ENCODE measurements around the gene KRT23. TPM values are rescaled to one million over a fixed set of nuclear protein-coding genes. Genes with fewer than 3 reads are reported as not detected.

KRT23 gene
- total RNA-seq, 1 donor from 2014 or later = not detected

GRCh38 chr17:40895106-40895730 lies 42.2 kb downstream of the KRT23 start:
- no peak overlapping the region for H3K27ac Mint-ChIP-seq (ENCODE audit: unreplicated experiment)
- DNase-seq = no peak
- no peaks in the 10 kb centered on the region for H3K4me1 Mint-ChIP-seq (ENCODE audit: low read depth, unreplicated experiment)
- no peaks in the 10 kb centered on the region for H3K36me3 Mint-ChIP-seq (ENCODE audit: unreplicated experiment)
- TF ChIP-seq CTCF (IDR thresholded peaks at IDR 0.05; ENCODE audit: partially characterized antibody, unreplicated experiment) = no peak
- no peaks in the 10 kb centered on the region for H3K9me3 Mint-ChIP-seq (ENCODE audit: unreplicated experiment)
- H3K27me3 Mint-ChIP-seq (ENCODE audit: unreplicated experiment) = no peaks in the 10 kb centered on the region
- H3K4me3 Mint-ChIP-seq (ENCODE audit: unreplicated experiment) = no peak overlapping the region

GRCh38 chr17:40888196-40888720 lies 49.2 kb downstream of the KRT23 start:
- peaks cover 2% of the 10 kb centered on the region for H3K27me3 Mint-ChIP-seq (ENCODE audit: unreplicated experiment)
- TF ChIP-seq CTCF (IDR thresholded peaks at IDR 0.05; ENCODE audit: partially characterized antibody, unreplicated experiment) = no peak
- H3K9me3 Mint-ChIP-seq (ENCODE audit: unreplicated experiment) = no peaks in the 10 kb centered on the region
- H3K36me3 Mint-ChIP-seq (ENCODE audit: unreplicated experiment) = no peaks in the 10 kb centered on the region
- no peaks in the 10 kb centered on the region for H3K4me1 Mint-ChIP-seq (ENCODE audit: low read depth, unreplicated experiment)
- H3K4me3 Mint-ChIP-seq (ENCODE audit: unreplicated experiment) = no peak overlapping the region
- no peak overlapping the region for H3K27ac Mint-ChIP-seq (ENCODE audit: unreplicated experiment)
- no peak for DNase-seq

GRCh38 chr17:40886090-40886489 lies 51.4 kb downstream of the KRT23 start:
- Mint-ChIP-seq H3K36me3 (ENCODE audit: unreplicated experiment) (no peaks in the 10 kb centered on the region), H3K4me1 (ENCODE audit: low read depth, unreplicated experiment) (no peaks in the 10 kb centered on the region), H3K9me3 (ENCODE audit: unreplicated experiment) (no peaks in the 10 kb centered on the region), H3K27me3 (ENCODE audit: unreplicated experiment) (peaks cover 2% of the 10 kb centered on the region), H3K27ac (ENCODE audit: unreplicated experiment) (no peak overlapping the region), H3K4me3 (ENCODE audit: unreplicated experiment) (no peak overlapping the region)
- DNase-seq = no peak
- TF ChIP-seq CTCF (IDR thresholded peaks at IDR 0.05; ENCODE audit: partially characterized antibody, unreplicated experiment) = no peak

- no peak within 1 kb of the TSS for H3K4me3 Mint-ChIP-seq (ENCODE audit: unreplicated experiment)
- H3K27me3 Mint-ChIP-seq (ENCODE audit: unreplicated experiment) = peaks cover 2% of the 10 kb centered on the region
- no peaks in the 10 kb centered on the region for H3K4me1 Mint-ChIP-seq (ENCODE audit: low read depth, unreplicated experiment)
- TF ChIP-seq CTCF (IDR thresholded peaks at IDR 0.05; ENCODE audit: partially characterized antibody, unreplicated experiment) = peak; percentile 48
- no peaks in the 10 kb centered on the region for H3K9me3 Mint-ChIP-seq (ENCODE audit: unreplicated experiment)
- no peak within 1 kb of the TSS for H3K27ac Mint-ChIP-seq (ENCODE audit: unreplicated experiment)
- no peaks in the 10 kb centered on the region for H3K36me3 Mint-ChIP-seq (ENCODE audit: unreplicated experiment)
- no peak for DNase-seq
Measured at GRCh38 chr17:40884708-40885512, 52.5 kb downstream of the KRT23 start, which contains the start of gene KRT20. KRT20 (minus strand) TSS chr17:40885242; CDS start chr17:40885185, 57 bp downstream.
